CD4-positive, alpha-beta T cell treated with Interleukin-15 for 4 hours (primary cell): Measurements from ENCODE around the gene NELL1.

ENCODE experiments used
- DNase-seq: peaks from one replicate; pipeline ENCODE4 v3.0.0-alpha.2; 2020; ENCODE audit warnings: low spot score

The NELL1 gene

DNA sequence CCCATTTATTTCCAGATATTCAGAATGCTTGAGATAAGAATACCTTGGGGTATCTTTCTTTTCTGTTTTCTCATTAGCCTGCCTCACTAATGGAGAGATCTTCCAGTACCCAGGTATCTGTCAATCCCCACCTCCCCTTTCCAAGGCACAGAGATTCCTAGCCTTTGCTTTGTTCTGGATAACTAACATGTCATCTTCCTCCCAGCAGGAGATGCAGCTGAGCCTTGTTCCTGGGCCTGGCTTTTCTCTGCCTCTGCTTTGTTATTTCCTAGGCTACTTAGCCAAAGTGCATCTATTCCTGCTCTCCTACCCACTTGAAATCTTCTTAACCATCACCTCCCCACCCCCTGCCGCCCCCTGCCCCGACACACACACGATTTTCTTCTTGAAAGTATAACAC is 297.1 kb downstream of the NELL1 start:
- no peak for DNase-seq

- no peak for DNase-seq
Measured at GRCh38 chr11:20973940-20974559, 304.7 kb downstream of the NELL1 start.

- no peak for DNase-seq
Measured at GRCh38 chr11:20980736-20981135, 311.4 kb downstream of the NELL1 start.

GRCh38 chr11:20990447-20990846 is 321.1 kb downstream of the NELL1 start:
- no peak for DNase-seq

DNA sequence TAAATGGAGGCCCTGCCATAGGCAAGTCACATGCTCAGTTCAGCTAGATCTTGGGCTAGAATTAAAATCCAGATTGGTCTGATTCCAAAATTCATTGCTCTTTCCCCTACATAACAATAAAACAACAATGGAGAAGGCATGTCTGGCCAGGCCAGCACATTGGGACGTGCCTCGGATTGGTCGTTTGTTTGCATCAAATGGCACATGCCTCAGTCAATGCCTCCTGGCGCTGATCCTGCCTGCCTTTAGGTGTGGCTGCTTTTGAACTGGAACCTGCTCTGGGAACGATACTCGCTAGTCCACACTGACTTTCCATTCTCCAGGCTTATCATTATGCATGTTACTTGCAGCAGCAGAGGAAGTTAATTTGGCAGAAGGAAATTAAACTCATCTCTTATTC is 322.1 kb downstream of the NELL1 start:
- DNase-seq, result no peak

DNA sequence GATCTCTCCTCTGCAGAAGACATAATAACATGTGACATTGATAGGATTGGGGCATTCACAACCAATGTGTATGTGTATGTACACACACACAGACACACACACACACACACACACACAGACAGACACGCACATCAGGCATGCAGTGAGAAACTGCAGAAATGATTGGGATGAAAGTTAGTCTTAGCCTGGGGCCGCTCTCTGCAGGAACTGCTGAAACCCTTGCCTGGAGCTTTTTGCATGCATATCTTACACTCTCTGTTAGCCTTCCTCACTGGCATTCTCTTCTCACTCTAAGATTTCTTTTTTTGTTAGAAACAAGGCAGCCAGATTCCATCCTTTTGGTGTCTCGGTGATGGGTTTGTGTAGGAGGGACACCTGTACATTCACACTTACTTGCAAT is 337.9 kb downstream of the NELL1 start:
- DNase-seq, result no peak

- DNase-seq, result no peak
Measured at GRCh38 chr11:21018248-21018647, 348.9 kb downstream of the NELL1 start.

DNA sequence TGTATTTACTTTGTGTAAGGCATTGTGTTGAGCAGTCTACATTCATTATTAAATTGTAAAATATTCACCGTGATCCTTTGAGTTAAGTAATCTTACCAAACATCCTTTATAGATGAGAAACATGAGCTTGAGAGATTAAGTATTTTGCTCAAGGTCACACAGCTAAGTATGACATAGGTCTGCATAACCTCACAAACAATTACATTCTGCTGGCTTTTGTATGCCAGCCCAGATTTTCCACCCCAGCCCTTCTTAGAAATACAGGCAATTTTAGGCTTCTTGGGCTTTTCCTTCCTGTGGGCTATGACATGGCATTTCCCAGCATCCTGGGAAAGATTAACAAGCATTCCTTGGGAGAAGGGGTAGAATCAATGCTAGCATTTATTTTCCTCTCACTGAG is 357.3 kb downstream of the NELL1 start:
- DNase-seq, result no peak

GRCh38 chr11:21037850-21038249 is 368.5 kb downstream of the NELL1 start:
- DNase-seq, result no peak

DNA sequence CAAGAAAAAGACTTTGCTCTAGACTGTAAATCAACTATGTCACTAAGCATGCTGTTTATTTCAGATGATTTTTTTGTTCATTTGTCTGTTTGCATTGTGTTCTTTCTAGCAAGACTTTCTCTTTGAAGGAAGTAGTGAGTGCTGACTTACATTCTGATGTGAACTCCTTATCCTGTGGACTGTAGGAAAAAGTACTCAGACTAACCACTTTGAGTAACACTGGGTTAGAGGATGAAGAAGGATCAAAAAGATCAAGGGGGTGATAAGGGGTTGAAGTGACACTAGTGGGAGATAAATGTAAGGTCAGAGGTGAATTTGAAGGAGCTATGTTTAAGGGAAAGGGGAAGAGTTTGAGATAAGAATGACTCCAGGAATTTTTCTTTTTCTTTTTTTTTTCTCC is 369.4 kb downstream of the NELL1 start:
- no peak for DNase-seq

DNA sequence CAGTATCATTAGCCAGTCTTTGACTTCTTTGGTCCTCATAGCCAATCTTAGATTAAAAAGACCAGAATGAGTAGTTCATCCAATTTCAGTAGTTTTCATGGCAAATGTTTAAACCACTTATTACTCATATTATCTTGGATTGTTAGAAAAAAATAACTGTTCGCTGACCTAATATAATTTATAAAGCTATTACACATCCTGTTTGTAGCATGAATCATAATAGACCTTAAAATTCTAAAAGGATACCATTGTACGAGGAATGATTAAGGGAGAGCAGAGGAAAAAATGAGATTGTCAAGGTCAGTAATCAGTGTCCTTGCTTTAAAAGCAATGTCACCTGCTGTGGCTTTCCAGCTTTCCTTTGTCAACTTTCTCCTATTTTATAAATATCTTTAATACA is 371.2 kb downstream of the NELL1 start:
- no peak for DNase-seq

DNA sequence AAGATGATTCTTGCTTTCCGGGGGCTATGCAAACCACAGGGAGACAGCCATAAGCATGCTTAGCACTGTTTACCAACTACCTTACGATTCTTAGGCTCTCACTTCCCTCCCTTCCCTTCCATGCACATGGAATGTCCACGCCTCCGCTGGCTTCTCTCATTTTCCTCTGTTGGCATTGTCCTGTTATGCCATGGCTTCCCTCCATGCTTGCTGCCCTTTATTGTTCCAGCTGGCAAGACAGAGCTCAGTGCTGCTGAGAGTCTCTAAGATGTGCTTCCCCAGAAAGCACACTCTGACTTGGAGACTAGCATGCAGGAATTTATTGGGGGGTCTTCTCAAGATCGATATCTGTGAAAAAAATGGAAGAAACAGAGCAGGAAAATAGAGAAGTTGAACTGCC is 379.2 kb downstream of the NELL1 start:
- DNase-seq, result no peak

GRCh38 chr11:21053466-21053865 is 384.1 kb downstream of the NELL1 start:
- no peak for DNase-seq

DNA sequence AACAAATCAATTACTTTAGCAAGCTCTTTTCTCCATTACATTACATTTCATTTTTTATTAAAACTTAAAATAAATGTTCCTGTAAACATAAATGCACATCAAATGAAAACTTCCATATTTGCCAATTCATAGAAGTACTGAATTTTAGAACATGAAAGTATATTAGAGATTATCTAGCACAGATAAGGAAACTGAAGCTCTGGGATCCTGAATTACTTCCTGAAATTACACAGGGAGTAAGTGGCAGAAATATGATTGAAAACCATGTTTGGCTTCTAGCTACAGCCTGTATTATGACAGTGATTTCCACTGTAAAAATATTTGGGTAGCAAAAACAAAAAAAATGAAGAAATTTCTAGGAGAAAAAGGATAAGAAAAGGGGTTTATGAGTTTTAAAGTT is 387.3 kb downstream of the NELL1 start:
- DNase-seq, result no peak

GRCh38 chr11:21059879-21060278 is 390.5 kb downstream of the NELL1 start:
- no peak for DNase-seq

DNA sequence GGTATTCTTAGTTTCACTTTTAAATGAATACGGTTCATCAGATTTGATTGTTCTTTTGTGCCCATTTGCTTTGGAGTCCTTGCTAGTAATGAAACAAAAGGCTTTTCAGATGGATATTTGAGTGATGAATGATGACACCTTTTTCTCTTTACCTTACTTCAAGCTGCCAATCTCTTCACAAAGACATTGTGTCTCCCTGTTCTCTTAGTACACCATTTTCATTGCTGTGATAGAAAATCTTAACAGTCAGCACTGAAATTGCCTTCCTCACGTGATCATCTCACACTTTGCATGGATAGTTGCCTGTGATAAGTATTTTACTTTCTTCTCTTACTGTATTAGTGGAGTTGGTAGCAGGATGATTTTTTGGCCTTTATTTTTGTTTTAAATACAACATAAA is 396.6 kb downstream of the NELL1 start:
- DNase-seq, result no peak

DNA sequence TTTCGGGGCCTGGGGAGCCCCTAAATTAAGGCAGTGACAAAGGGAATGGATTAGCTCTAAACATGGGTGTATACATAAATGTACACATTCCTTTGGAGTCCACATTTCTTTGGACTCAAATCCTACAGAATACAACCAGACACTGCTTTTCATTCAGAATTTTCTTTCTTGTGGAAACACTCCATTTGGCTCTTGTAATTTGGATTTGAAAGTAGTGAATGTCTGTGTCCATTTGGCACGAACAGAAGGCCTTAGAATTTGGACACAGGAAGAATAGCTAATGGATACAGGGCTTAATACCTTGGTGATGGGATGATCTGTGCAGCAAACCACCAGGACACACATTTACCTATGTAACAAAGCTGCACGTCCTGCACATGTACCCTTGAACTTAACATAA is 399.5 kb downstream of the NELL1 start:
- no peak for DNase-seq

GRCh38 chr11:21069909-21070308 is 400.5 kb downstream of the NELL1 start:
- no peak for DNase-seq

GRCh38 chr11:21072558-21072957 is 403.2 kb downstream of the NELL1 start:
- DNase-seq, result no peak

GRCh38 chr11:21082853-21083252 is 413.5 kb downstream of the NELL1 start:
- no peak for DNase-seq

GRCh38 chr11:21088930-21089329 is 419.5 kb downstream of the NELL1 start:
- DNase-seq, result no peak

DNA sequence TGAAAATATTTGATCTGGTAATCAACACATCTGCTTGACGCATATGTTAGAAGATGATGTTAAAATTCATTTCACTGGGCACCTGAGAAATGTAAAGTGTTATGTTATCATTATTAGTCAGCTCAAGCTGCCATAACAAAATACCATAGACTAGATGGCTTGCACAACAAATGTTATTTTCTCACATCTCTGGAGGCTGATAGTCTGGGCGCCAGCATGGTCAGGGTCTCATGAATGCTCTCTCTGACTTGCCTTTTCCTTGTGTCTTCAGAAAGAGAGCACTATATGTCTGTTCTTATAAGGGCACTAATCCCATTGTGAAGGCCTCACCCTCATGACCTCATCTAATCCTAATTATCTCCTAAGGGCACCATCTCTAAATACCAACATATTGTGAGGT is 435.3 kb downstream of the NELL1 start:
- no peak for DNase-seq

GRCh38 chr11:21105196-21105917 is 436.0 kb downstream of the NELL1 start:
- no peak for DNase-seq

GRCh38 chr11:21109341-21109740 is 440.0 kb downstream of the NELL1 start:
- DNase-seq, result no peak
